BJ (cell line): ENCODE measurements around the gene SHISA4. TPM values are rescaled to one million over a fixed set of nuclear protein-coding genes. Genes with fewer than 3 reads are reported as not detected.

ENCODE experiments used
- CTCF ChIA-PET: fragments of 350-600 bp; formaldehyde crosslinking; extraction: SDS; loops from one replicate; lab custom pipeline; 2021; ENCODE audit warnings: antibody characterized with exemption, inconsistent platforms; lab: Yijun Ruan, JAX
- POLR2A ChIA-PET: fragments of 300-600 bp; sonication (Branson Sonifier 250); formaldehyde crosslinking; extraction: SDS; loops from one replicate; lab custom pipeline; 2021; ENCODE audit warnings: antibody characterized with exemption; lab: Charles Lee
- DNase-seq: peaks from one replicate; pipeline ENCODE4 v3.0.0-alpha.2; 2011; ENCODE audit warnings: low read depth
- H3K27me3 ChIP-seq: 2 replicates; pipeline ENCODE4 v1.6.0; 2011; ENCODE audit warnings: low read length; ENCODE audit not compliant: control insufficient read depth, insufficient read depth
- H3K36me3 ChIP-seq: 2 replicates; pipeline ENCODE4 v1.5.1; 2011; ENCODE audit warnings: low read length; ENCODE audit not compliant: control insufficient read depth, insufficient read depth
- H3K4me3 ChIP-seq: 2 replicates; pipeline ENCODE4 v1.5.1; 2011; ENCODE audit warnings: low read depth, mild to moderate bottlenecking, control low read depth, low read length
- CTCF ChIP-seq: IDR thresholded peaks from 2 replicates; pipeline ENCODE4 v1.5.1; 2011; ENCODE audit warnings: low read depth, mild to moderate bottlenecking, control low read depth, inconsistent platforms, low read length, moderate library complexity; ENCODE audit not compliant: insufficient read depth
- polyA plus RNA-seq: library from polyadenylated mRNA; depleted of rRNA; stranded (reverse); fragments of >200 nt; gene quantifications from 2 replicates; pipeline ENCODE4 v1.2.3, GENCODE V29; 2011

The SHISA4 gene
- polyA plus RNA-seq, 1 experiment: 72.6 TPM

GRCh38 chr1:201889090-201889968, 631 bp downstream of the SHISA4 start:
- no peaks in the 10 kb centered on the region; the same call in 1 of the 2 replicates for H3K36me3 ChIP-seq
- ChIA-PET CTCF (interaction anchor here (0.8 to 12.4 kb wide), 8 partner anchors 11 to 358 kb away, joined by 3 to 201 read pairs (median 4); no protein-coding TSS in a partner anchor), POLR2A (no interaction called here)
- peak overlapping the region; percentile 76 for H3K4me3 ChIP-seq
- no peak for DNase-seq
- no peaks in the 10 kb centered on the region for H3K27me3 ChIP-seq
- no peak for TF ChIP-seq CTCF

GRCh38 chr1:201890223-201890622, 1.5 kb downstream of the SHISA4 start:
- ChIA-PET CTCF (interaction anchor here (0.8 to 12.4 kb wide), 4 partner anchors 12 to 359 kb away, joined by 3 to 201 read pairs (median 6); no protein-coding TSS in a partner anchor), POLR2A (no interaction called here)
- Histone ChIP-seq H3K27me3 (no peaks in the 10 kb centered on the region), H3K36me3 (no peaks in the 10 kb centered on the region; the same call in 1 of the 2 replicates), H3K4me3 (no peak overlapping the region)
- no peak for DNase-seq
- TF ChIP-seq CTCF: no peak

GRCh38 chr1:201890806-201891450, 2.2 kb downstream of the SHISA4 start:
- Histone ChIP-seq H3K27me3 (no peaks in the 10 kb centered on the region), H3K36me3 (no peaks in the 10 kb centered on the region; the same call in 1 of the 2 replicates), H3K4me3 (no peak overlapping the region)
- no peak for TF ChIP-seq CTCF
- CTCF ChIA-PET: interaction anchor here (1.0 to 12.4 kb wide), 3 partner anchors 82 to 228 kb away, joined by 3 to 201 read pairs (median 3); no protein-coding TSS in a partner anchor
- POLR2A ChIA-PET: no interaction called here
- DNase-seq: no peak

GRCh38 chr1:201891451-201892045, 2.9 kb downstream of the SHISA4 start:
- H3K36me3 ChIP-seq: peaks cover 1% of the 10 kb centered on the region; the same call in 1 of the 2 replicates
- no peak for TF ChIP-seq CTCF
- POLR2A ChIA-PET: no interaction called here
- no peaks in the 10 kb centered on the region for H3K27me3 ChIP-seq
- no peak overlapping the region for H3K4me3 ChIP-seq
- CTCF ChIA-PET: interaction anchor here (1.0 to 12.4 kb wide), 3 partner anchors 81 to 227 kb away, joined by 3 to 201 read pairs (median 3); no protein-coding TSS in a partner anchor
- no peak for DNase-seq

DNA sequence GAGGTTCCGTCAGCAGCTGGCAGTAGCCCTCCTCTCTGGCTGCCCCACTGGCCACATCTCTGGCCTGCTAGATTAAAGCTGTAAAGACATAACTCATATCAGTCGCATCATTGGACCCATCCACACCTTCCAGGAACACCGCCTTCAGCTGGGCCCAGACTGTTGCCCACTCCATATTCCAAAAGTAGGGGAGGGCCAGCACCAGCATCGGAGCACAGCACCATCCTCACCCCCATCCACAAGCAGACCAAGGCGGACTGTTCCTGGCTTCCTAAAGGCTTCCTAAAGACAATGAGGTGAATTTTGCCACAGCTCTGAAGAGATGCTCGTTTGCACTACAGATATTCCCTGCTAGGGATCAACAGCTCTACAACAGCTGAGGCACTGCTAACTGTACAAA, 3.5 kb downstream of the SHISA4 start:
- peaks cover 3% of the 10 kb centered on the region; the same call in 1 of the 2 replicates for H3K36me3 ChIP-seq
- no peak for DNase-seq
- TF ChIP-seq CTCF: no peak
- ChIA-PET CTCF (interaction anchor here (1.1 to 12.4 kb wide), 2 partner anchors 81 to 124 kb away, joined by 3 to 201 read pairs; no protein-coding TSS in a partner anchor), POLR2A (no interaction called here)
- H3K4me3 ChIP-seq: no peak overlapping the region
- H3K27me3 ChIP-seq: no peaks in the 10 kb centered on the region
